ENCODE results near the gene SLC2A9.

DNA sequence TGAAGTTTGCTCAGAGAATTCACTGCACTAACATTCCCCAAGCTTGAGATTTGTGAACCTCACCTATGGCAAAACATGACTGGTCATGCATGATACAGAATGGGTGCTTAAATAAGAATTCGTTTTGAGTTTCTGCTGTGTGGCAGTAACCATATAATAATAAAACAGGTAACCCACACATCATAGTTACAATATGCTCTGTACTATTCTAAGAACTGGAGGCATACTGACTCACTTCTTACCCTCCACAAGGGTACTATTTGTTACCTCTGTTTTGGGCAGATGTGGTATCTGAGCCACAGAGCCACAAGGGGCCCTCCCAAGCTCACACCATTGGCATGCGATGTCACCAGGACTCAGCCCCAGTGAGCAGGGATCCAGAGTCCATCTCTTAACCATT lies 17.6 kb downstream of the SLC2A9 start:
- TF ChIP-seq POLR2A (IDR thresholded peaks at IDR 0.05; ENCODE audit: low read length) (no peak), GATA1 (IDR thresholded peaks at IDR 0.05; ENCODE audit: low read depth, low read length) (no peak)

All from erythroblast (primary cell).